Lower leg skin (tissue), 3 donors: ENCODE measurements around the gene DOP1A.

Source experiments
- POLR2A ChIP-seq, 2 donors: fragments of 450-650 bp; IDR thresholded peaks; one replicate each; pipeline ENCODE4 v1.6.1; 2016 to 2017; ENCODE audit warnings: antibody characterized with exemption in 2 of 2, mild to moderate bottlenecking in 1 of 2, moderate library complexity in 1 of 2
- TF ChIP-seq, protein P1 (sequence below), 3 donors: fragments of 450-650 bp; IDR thresholded peaks; one replicate each; pipeline ENCODE4 v1.5.1; 2016; ENCODE audit warnings: antibody characterized with exemption in 3 of 3, mild to moderate bottlenecking in 3 of 3, moderate library complexity in 2 of 3

DNA sequence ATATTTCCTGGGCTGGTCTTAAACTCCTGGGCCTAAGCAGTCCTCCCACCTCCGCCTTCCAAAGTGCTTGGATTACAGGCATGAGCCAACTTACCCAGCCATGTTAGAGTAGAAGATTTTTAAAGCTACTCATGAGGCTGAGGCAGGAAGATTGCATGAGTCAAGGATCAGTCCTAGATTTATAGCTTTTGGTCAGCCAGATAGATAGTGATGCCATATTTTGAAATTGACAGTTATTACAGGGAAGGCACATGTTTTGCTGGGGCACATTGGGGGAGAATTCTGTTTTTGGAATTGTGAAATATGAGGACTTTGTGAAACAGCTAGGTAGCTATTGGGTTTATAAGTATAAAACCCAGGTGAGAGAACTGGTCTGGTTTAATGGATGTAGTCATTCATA is 40.9 kb downstream of the DOP1A start:
- no peak for TF ChIP-seq POLR2A (IDR thresholded peaks at IDR 0.05)
- TF ChIP-seq, protein P1, sequence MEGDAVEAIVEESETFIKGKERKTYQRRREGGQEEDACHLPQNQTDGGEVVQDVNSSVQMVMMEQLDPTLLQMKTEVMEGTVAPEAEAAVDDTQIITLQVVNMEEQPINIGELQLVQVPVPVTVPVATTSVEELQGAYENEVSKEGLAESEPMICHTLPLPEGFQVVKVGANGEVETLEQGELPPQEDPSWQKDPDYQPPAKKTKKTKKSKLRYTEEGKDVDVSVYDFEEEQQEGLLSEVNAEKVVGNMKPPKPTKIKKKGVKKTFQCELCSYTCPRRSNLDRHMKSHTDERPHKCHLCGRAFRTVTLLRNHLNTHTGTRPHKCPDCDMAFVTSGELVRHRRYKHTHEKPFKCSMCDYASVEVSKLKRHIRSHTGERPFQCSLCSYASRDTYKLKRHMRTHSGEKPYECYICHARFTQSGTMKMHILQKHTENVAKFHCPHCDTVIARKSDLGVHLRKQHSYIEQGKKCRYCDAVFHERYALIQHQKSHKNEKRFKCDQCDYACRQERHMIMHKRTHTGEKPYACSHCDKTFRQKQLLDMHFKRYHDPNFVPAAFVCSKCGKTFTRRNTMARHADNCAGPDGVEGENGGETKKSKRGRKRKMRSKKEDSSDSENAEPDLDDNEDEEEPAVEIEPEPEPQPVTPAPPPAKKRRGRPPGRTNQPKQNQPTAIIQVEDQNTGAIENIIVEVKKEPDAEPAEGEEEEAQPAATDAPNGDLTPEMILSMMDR (IDR thresholded peaks at IDR 0.05) = no peak
